Ishikawa (cell line): Measurements from ENCODE around the gene TMCC1.

Source experiments
- CEBPB ChIP-seq: IDR thresholded peaks from 2 replicates; pipeline ENCODE4 v1.6.1; 2012
- CREB1 ChIP-seq: IDR thresholded peaks from 2 replicates; pipeline ENCODE4 v1.6.1; 2012; ENCODE audit warnings: low read depth
- EGR1 ChIP-seq: IDR thresholded peaks from 2 replicates; pipeline ENCODE4 v1.6.1; 2012
- EP300 ChIP-seq: IDR thresholded peaks from 2 replicates; pipeline ENCODE4 v1.6.1; 2012; ENCODE audit warnings: borderline replicate concordance
- FOXM1 ChIP-seq: IDR thresholded peaks from 2 replicates; pipeline ENCODE4 v1.6.1; 2012; ENCODE audit warnings: low read depth, borderline replicate concordance
- MAX ChIP-seq: IDR thresholded peaks from 2 replicates; pipeline ENCODE4 v1.6.1; 2012
- NFIC ChIP-seq: IDR thresholded peaks from 2 replicates; pipeline ENCODE4 v1.6.1; 2012
- RAD21 ChIP-seq: IDR thresholded peaks from 2 replicates; pipeline ENCODE4 v1.6.1; 2012; ENCODE audit warnings: low read depth
- REST ChIP-seq: IDR thresholded peaks from 2 replicates; pipeline ENCODE4 v1.6.1; 2012; ENCODE audit warnings: low read depth, mild to moderate bottlenecking
- TAF1 ChIP-seq: IDR thresholded peaks from 2 replicates; pipeline ENCODE4 v1.6.1; 2012; ENCODE audit warnings: low read depth, mild to moderate bottlenecking
- TCF12 ChIP-seq: IDR thresholded peaks from 2 replicates; pipeline ENCODE4 v1.6.1; 2012; ENCODE audit warnings: low read depth
- TEAD4 ChIP-seq: IDR thresholded peaks from 2 replicates; pipeline ENCODE4 v1.6.1; 2012
- USF1 ChIP-seq: IDR thresholded peaks from 2 replicates; pipeline ENCODE4 v1.6.1; 2012
- YY1 ChIP-seq: IDR thresholded peaks from 2 replicates; pipeline ENCODE4 v1.6.1; 2012; ENCODE audit warnings: low read depth
- ZBTB7A ChIP-seq: IDR thresholded peaks from 2 replicates; pipeline ENCODE4 v1.6.1; 2012; ENCODE audit warnings: low read depth

Gene TMCC1

GRCh38 chr3:129628169-129628522, 265.4 kb downstream of the TMCC1 start:
- TF ChIP-seq CEBPB (no peak), TAF1 (no peak), MAX (no peak), TEAD4 (no peak), CREB1 (no peak), USF1 (no peak)

GRCh38 chr3:129627350-129628168, 266.0 kb downstream of the TMCC1 start:
- TF ChIP-seq EP300, result no peak
- TF ChIP-seq TAF1, result no peak
- TF ChIP-seq RAD21, result peak; percentile 51

- no peak for TF ChIP-seq CREB1
- peak; percentile 45; the same call in 1 of the 2 replicates for TF ChIP-seq EP300
- no peak for TF ChIP-seq USF1
- TF ChIP-seq TEAD4, result 0 out of 2 replicates have a peak, but pooled peaks have one; percentile 20
- TF ChIP-seq FOXM1, result no peak
- TF ChIP-seq REST, result no peak
- peak; percentile 19; the same call in 1 of the 2 replicates for TF ChIP-seq TAF1
- TF ChIP-seq MAX, result peak; percentile 43
- TF ChIP-seq RAD21, result peak; percentile 13; the same call in 1 of the 2 replicates
- no peak for TF ChIP-seq CEBPB
- TF ChIP-seq EGR1, result no peak
- peak; percentile 49; the same call in 1 of the 2 replicates for TF ChIP-seq YY1
- TF ChIP-seq NFIC, result no peak; the same call in 1 of the 2 replicates
- peak; percentile 80 for TF ChIP-seq TCF12
- TF ChIP-seq ZBTB7A, result peak; percentile 90
Measured at GRCh38 chr3:129626744-129627349, 266.7 kb downstream of the TMCC1 start.

- TF ChIP-seq RAD21, result peak; percentile 8; the same call in 1 of the 2 replicates
- no peak for TF ChIP-seq EGR1
Measured at GRCh38 chr3:129625072-129625874, 268.2 kb downstream of the TMCC1 start.

GRCh38 chr3:129624347-129625071, 269.0 kb downstream of the TMCC1 start:
- TF ChIP-seq TEAD4 (no peak), FOXM1 (no peak), CEBPB (no peak), NFIC (no peak), TCF12 (no peak), EP300 (no peak), RAD21 (no peak), CREB1 (no peak), MAX (no peak), YY1 (no peak), REST (no peak), USF1 (no peak)
